MM.1S (cell line): ENCODE measurements around the gene GABRB3.

Source experiments
- DNase-seq: peaks from one replicate; pipeline ENCODE4 v3.0.0-alpha.2; 2015
- H2AFZ ChIP-seq: fragments of 300-600 bp; sonication (generic); 2 replicates; pipeline ENCODE4 v1.6.0; 2016; ENCODE audit warnings: antibody characterized with exemption, low read length
- H3F3A ChIP-seq: fragments of 300-600 bp; sonication (generic); 2 replicates; pipeline ENCODE4 v1.6.1; 2016; ENCODE audit warnings: mild to moderate bottlenecking, antibody characterized with exemption, low read length, moderate library complexity, mixed read lengths; ENCODE audit not compliant: insufficient read depth
- H3K27ac ChIP-seq: fragments of 300-600 bp; sonication (generic); 2 replicates; pipeline ENCODE4 v1.5.1; 2016; ENCODE audit warnings: mild to moderate bottlenecking, low read length
- H3K27me3 ChIP-seq: fragments of 300-600 bp; sonication (generic); replicated peaks from 2 replicates; pipeline ENCODE4 v1.6.0; 2016; ENCODE audit warnings: low read length; ENCODE audit not compliant: insufficient read depth
- H3K36me3 ChIP-seq: fragments of 300-600 bp; sonication (generic); replicated peaks from 2 replicates; pipeline ENCODE4 v1.6.1; 2016; ENCODE audit warnings: mild to moderate bottlenecking, low read length, mixed read lengths; ENCODE audit not compliant: insufficient read depth
- H3K4me1 ChIP-seq: fragments of 300-600 bp; sonication (generic); 2 replicates; pipeline ENCODE4 v1.6.1; 2016; ENCODE audit warnings: low read length, mixed read lengths
- H3K4me2 ChIP-seq: fragments of 300-600 bp; sonication (generic); 2 replicates; pipeline ENCODE4 v1.6.0; 2016; ENCODE audit warnings: low read depth, low read length
- H3K4me3 ChIP-seq: fragments of 300-600 bp; sonication (generic); 2 replicates; pipeline ENCODE4 v1.5.1; 2016; ENCODE audit warnings: low read length, mixed read lengths
- H3K79me2 ChIP-seq: fragments of 300-600 bp; sonication (generic); 2 replicates; pipeline ENCODE4 v1.6.1; 2016; ENCODE audit warnings: mixed run types, low read length, mixed read lengths
- H3K9ac ChIP-seq: fragments of 300-600 bp; sonication (generic); 2 replicates; pipeline ENCODE4 v1.6.1; 2016; ENCODE audit warnings: low read length, mixed read lengths
- H3K9me2 ChIP-seq: fragments of 300-600 bp; sonication (generic); replicated peaks from 2 replicates; pipeline ENCODE4 v1.6.1; 2016; ENCODE audit warnings: mild to moderate bottlenecking, low read length, mixed read lengths; ENCODE audit not compliant: insufficient read depth
- H3K9me3 ChIP-seq: fragments of 300-600 bp; sonication (generic); replicated peaks from 2 replicates; pipeline ENCODE4 v1.6.1; 2016; ENCODE audit warnings: mild to moderate bottlenecking, low read length, mixed read lengths; ENCODE audit not compliant: insufficient read depth
- H4K20me1 ChIP-seq: fragments of 300-600 bp; sonication (generic); 2 replicates; pipeline ENCODE4 v1.6.1; 2016; ENCODE audit warnings: mild to moderate bottlenecking, low read length, moderate library complexity, mixed read lengths; ENCODE audit not compliant: insufficient read depth
- CTCF ChIP-seq: fragments of 300-600 bp; sonication (generic); IDR thresholded peaks from 2 replicates; pipeline ENCODE4 v1.5.1; 2016; ENCODE audit warnings: antibody characterized with exemption, low read length, mixed read lengths
- EZH2 ChIP-seq: fragments of 300-600 bp; sonication (generic); optimal IDR thresholded peaks from 2 replicates; pipeline ENCODE3; 2017; ENCODE audit warnings: low read depth, mild to moderate bottlenecking, antibody characterized with exemption, low read length, mixed read lengths
- EZH2phosphoT487 ChIP-seq: fragments of 300-600 bp; sonication (generic); IDR thresholded peaks from 2 replicates; pipeline ENCODE4 v1.6.1; 2018; ENCODE audit warnings: antibody characterized with exemption, low read length

The GABRB3 gene

DNA sequence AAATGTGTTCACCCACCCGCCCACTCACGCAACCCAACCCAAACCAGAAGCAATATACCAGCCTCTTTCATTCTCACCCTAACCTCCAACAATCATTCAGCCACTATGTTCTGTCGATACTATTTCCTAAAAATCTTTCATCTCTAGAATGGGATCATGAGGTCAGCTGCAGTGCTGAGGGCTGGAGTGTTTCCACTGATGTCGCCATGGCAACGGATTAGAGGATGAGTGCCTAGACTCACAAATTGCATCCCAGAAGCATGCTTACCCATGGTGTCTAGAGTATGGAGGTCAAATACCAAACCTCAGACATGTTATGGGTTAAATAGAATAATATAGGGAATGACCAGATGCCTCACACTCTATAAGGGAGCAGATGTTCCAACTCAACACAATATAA is 138.5 kb downstream of the GABRB3 start:
- Histone ChIP-seq H3K9me3 (no peaks in the 10 kb centered on the region), H2AFZ (no peak overlapping the region), H3K27me3 (no peaks in the 10 kb centered on the region), H3K36me3 (no peaks in the 10 kb centered on the region), H3K4me2 (no peak overlapping the region), H3K79me2 (no peaks in the 10 kb centered on the region), H3F3A (no peaks in the 10 kb centered on the region), H3K4me1 (no peaks in the 10 kb centered on the region), H3K27ac (no peak overlapping the region), H3K9ac (no peak overlapping the region), H3K9me2 (no peaks in the 10 kb centered on the region), H4K20me1 (no peaks in the 10 kb centered on the region), H3K4me3 (no peak overlapping the region)
- TF ChIP-seq EZH2 (no peak), CTCF (no peak), EZH2phosphoT487 (no peak)
- DNase-seq: no peak

DNA sequence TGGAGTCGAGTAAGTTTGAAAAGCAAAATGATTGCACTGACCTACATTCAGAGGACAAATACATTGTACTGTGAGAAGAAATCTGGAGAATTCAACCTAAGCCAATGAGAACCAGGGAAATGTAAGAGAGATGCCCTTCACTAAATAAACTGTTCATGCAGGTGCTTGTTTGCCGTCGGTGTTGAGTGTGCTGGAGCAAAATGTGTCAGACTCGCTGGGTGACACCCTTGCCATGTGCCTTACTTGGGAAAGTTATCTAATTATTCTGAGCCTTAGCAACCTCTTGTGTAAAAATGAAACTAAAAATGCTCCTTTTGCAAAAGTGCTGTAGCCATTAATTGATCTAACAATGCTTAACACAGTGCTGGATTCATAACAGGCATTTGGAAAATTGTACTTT is 140.4 kb downstream of the GABRB3 start:
- Histone ChIP-seq H3K4me2 (no peak overlapping the region), H3K9me3 (no peaks in the 10 kb centered on the region), H3K79me2 (no peaks in the 10 kb centered on the region)

GRCh38 chr15:26631894-26632293 is 141.0 kb downstream of the GABRB3 start:
- Histone ChIP-seq H3K4me1 (no peaks in the 10 kb centered on the region), H3K36me3 (no peaks in the 10 kb centered on the region), H3K27ac (no peak overlapping the region), H3F3A (no peaks in the 10 kb centered on the region), H3K4me2 (no peak overlapping the region), H3K9me2 (no peaks in the 10 kb centered on the region), H3K79me2 (no peaks in the 10 kb centered on the region), H3K9ac (no peak overlapping the region), H4K20me1 (no peaks in the 10 kb centered on the region), H2AFZ (no peak overlapping the region), H3K4me3 (no peak overlapping the region), H3K9me3 (no peaks in the 10 kb centered on the region), H3K27me3 (no peaks in the 10 kb centered on the region)
- TF ChIP-seq CTCF (no peak), EZH2phosphoT487 (no peak), EZH2 (no peak)
- DNase-seq: no peak

More for the DNA sequence above, 140.4 kb downstream of the GABRB3 start:
- H3K4me3 ChIP-seq: no peak overlapping the region
- H4K20me1 ChIP-seq: no peaks in the 10 kb centered on the region
- no peaks in the 10 kb centered on the region for H3F3A ChIP-seq
- no peaks in the 10 kb centered on the region for H3K4me1 ChIP-seq
- H3K27me3 ChIP-seq: no peaks in the 10 kb centered on the region
- no peak overlapping the region for H2AFZ ChIP-seq
- no peaks in the 10 kb centered on the region for H3K36me3 ChIP-seq
- no peak overlapping the region for H3K9ac ChIP-seq
- no peaks in the 10 kb centered on the region for H3K9me2 ChIP-seq
- TF ChIP-seq CTCF (no peak), EZH2 (no peak), EZH2phosphoT487 (no peak)
- DNase-seq: no peak
- H3K27ac ChIP-seq: no peak overlapping the region

GRCh38 chr15:26630857-26631256 is 142.0 kb downstream of the GABRB3 start:
- TF ChIP-seq EZH2phosphoT487 (no peak), EZH2 (no peak), CTCF (no peak)
- Histone ChIP-seq H3F3A (no peaks in the 10 kb centered on the region), H3K9me3 (no peaks in the 10 kb centered on the region), H3K4me3 (no peak overlapping the region), H3K79me2 (no peaks in the 10 kb centered on the region), H3K36me3 (no peaks in the 10 kb centered on the region), H3K4me2 (no peak overlapping the region), H4K20me1 (no peaks in the 10 kb centered on the region), H3K27ac (no peak overlapping the region), H3K9ac (no peak overlapping the region), H3K27me3 (no peaks in the 10 kb centered on the region), H2AFZ (no peak overlapping the region), H3K4me1 (no peaks in the 10 kb centered on the region), H3K9me2 (no peaks in the 10 kb centered on the region)
- no peak for DNase-seq
